H9 (cell line): ENCODE measurements around the gene GSN. TPM values are rescaled to one million over a fixed set of nuclear protein-coding genes. Genes with fewer than 3 reads are reported as not detected.

Source experiments
- DNase-seq: peaks from one replicate; pipeline ENCODE4 v3.0.0-alpha.2; 2017
- H2AFZ ChIP-seq: one replicate; pipeline ENCODE4 v1.6.1; 2013; ENCODE audit warnings: mild to moderate bottlenecking, low read length, control low read depth, moderate library complexity
- H2AK5ac ChIP-seq: 2 replicates; pipeline ENCODE4 v1.6.1; 2013; ENCODE audit warnings: low read length, control low read depth, mixed read lengths; ENCODE audit not compliant: insufficient read length
- H2BK120ac ChIP-seq: one replicate; pipeline ENCODE4 v1.6.1; 2013; ENCODE audit warnings: low read depth, mild to moderate bottlenecking, low read length, control low read depth, inconsistent platforms; ENCODE audit not compliant: poor library complexity, severe bottlenecking
- H2BK12ac ChIP-seq: 2 replicates; pipeline ENCODE4 v1.6.1; 2013; ENCODE audit warnings: low read length, control low read depth, mixed read lengths, low read depth; ENCODE audit not compliant: insufficient read length
- H2BK15ac ChIP-seq: 2 replicates; pipeline ENCODE4 v1.6.1; 2013; ENCODE audit warnings: low read depth, low read length, control low read depth
- H2BK20ac ChIP-seq: one replicate; pipeline ENCODE4 v1.6.1; 2013; ENCODE audit warnings: low read depth, mild to moderate bottlenecking, low read length, control low read depth, inconsistent platforms; ENCODE audit not compliant: poor library complexity, severe bottlenecking
- H2BK5ac ChIP-seq: 2 replicates; pipeline ENCODE4 v1.6.1; 2013; ENCODE audit warnings: low read length, control low read depth, mixed read lengths; ENCODE audit not compliant: insufficient read length
- H3K14ac ChIP-seq: 2 replicates; pipeline ENCODE4 v1.6.1; 2013; ENCODE audit warnings: low read length, control low read depth; ENCODE audit not compliant: insufficient read depth
- H3K18ac ChIP-seq: 2 replicates; pipeline ENCODE4 v1.6.1; 2013; ENCODE audit warnings: low read depth, mild to moderate bottlenecking, mixed read lengths, low read length, control low read depth; ENCODE audit not compliant: insufficient read length
- H3K23ac ChIP-seq: 2 replicates; pipeline ENCODE4 v1.6.1; 2013; ENCODE audit warnings: low read length, control low read depth, mixed read lengths, low read depth; ENCODE audit not compliant: insufficient read length
- H3K23me2 ChIP-seq: 2 replicates; pipeline ENCODE4 v1.6.1; 2013; ENCODE audit warnings: low read depth, mild to moderate bottlenecking, mixed read lengths, low read length, control low read depth; ENCODE audit not compliant: insufficient read length, poor library complexity, severe bottlenecking
- H3K27ac ChIP-seq: 2 replicates; pipeline ENCODE4 v1.5.1; 2013; ENCODE audit warnings: low read length, control low read depth, mixed read lengths, low read depth; ENCODE audit not compliant: insufficient read length
- H3K27me3 ChIP-seq: 2 replicates; pipeline ENCODE4 v1.6.1; 2013; ENCODE audit warnings: low read length, control low read depth, inconsistent platforms; ENCODE audit not compliant: insufficient read depth
- H3K4ac ChIP-seq: 2 replicates; pipeline ENCODE4 v1.6.1; 2013; ENCODE audit warnings: low read depth, mild to moderate bottlenecking, control low read depth, inconsistent platforms, low read length, moderate library complexity
- H3K4me1 ChIP-seq: 2 replicates; pipeline ENCODE4 v1.6.1; 2013; ENCODE audit warnings: low read length, control low read depth, inconsistent platforms; ENCODE audit not compliant: insufficient read depth
- H3K4me2 ChIP-seq: 2 replicates; pipeline ENCODE4 v1.6.1; 2013; ENCODE audit warnings: low read length, control low read depth, mixed read lengths; ENCODE audit not compliant: insufficient read length, insufficient read depth
- H3K56ac ChIP-seq: 2 replicates; pipeline ENCODE4 v1.6.1; 2013; ENCODE audit warnings: low read depth, mild to moderate bottlenecking, mixed read lengths, low read length, control low read depth; ENCODE audit not compliant: insufficient read length
- H3K79me1 ChIP-seq: 2 replicates; pipeline ENCODE4 v1.6.1; 2013; ENCODE audit warnings: low read depth, mild to moderate bottlenecking, moderate library complexity, low read length, control low read depth, inconsistent platforms; ENCODE audit not compliant: insufficient read depth, poor library complexity, severe bottlenecking
- H3K79me2 ChIP-seq: 2 replicates; pipeline ENCODE4 v1.6.1; 2013; ENCODE audit warnings: low read length, control low read depth, inconsistent platforms; ENCODE audit not compliant: insufficient read depth
- H3K9ac ChIP-seq: 2 replicates; pipeline ENCODE4 v1.6.1; 2013; ENCODE audit warnings: low read length, control low read depth, mixed read lengths; ENCODE audit not compliant: insufficient read length; ENCODE audit errors: extremely low read depth
- H3K9me3 ChIP-seq: one replicate; pipeline ENCODE4 v1.6.1; 2013; ENCODE audit warnings: low read depth, low read length, inconsistent platforms; ENCODE audit not compliant: control insufficient read depth
- H3T11ph ChIP-seq: one replicate; pipeline ENCODE4 v1.6.1; 2013; ENCODE audit warnings: mild to moderate bottlenecking, low read length, control low read depth, inconsistent platforms
- H4K20me1 ChIP-seq: one replicate; pipeline ENCODE4 v1.6.1; 2013; ENCODE audit not compliant: control insufficient read depth, insufficient read length, insufficient read depth
- H4K5ac ChIP-seq: 2 replicates; pipeline ENCODE4 v1.6.1; 2013; ENCODE audit warnings: low read depth, mild to moderate bottlenecking, mixed read lengths, low read length, control low read depth; ENCODE audit not compliant: insufficient read length
- H4K8ac ChIP-seq: replicated peaks from 2 replicates; pipeline ENCODE4 v1.6.1; 2013; ENCODE audit warnings: low read length, control low read depth, mixed read lengths, low read depth; ENCODE audit not compliant: insufficient read length
- H4K91ac ChIP-seq: 2 replicates; pipeline ENCODE4 v1.6.1; 2013; ENCODE audit warnings: low read depth, mild to moderate bottlenecking, moderate library complexity, mixed read lengths, low read length, control low read depth; ENCODE audit not compliant: insufficient read length
- H3K27ac Mint-ChIP-seq, 3 experiments: 2 replicates in 2 of 3; 3 replicates in 1 of 3; pipeline ENCODE4 v1.8.0; 2020 to 2021; ENCODE audit warnings: mixed read lengths in 3 of 3, mild to moderate bottlenecking in 1 of 3, moderate library complexity in 1 of 3
- H3K27me3 Mint-ChIP-seq: 2 replicates; pipeline ENCODE4 v1.8.0; 2021; ENCODE audit warnings: low read depth, mild to moderate bottlenecking, moderate library complexity, mixed read lengths
- H3K36me3 Mint-ChIP-seq, 3 experiments: 2 replicates in 2 of 3; 3 replicates in 1 of 3; pipeline ENCODE4 v1.8.0; 2020 to 2021; ENCODE audit warnings: low read depth in 3 of 3, mixed read lengths in 3 of 3; ENCODE audit not compliant: insufficient read depth in 1 of 3
- H3K4me1 Mint-ChIP-seq, 2 experiments: 2 replicates each; pipeline ENCODE4 v1.8.0; 2020; ENCODE audit warnings: mixed read lengths in 2 of 2
- H3K4me3 Mint-ChIP-seq, 2 experiments: 2 replicates in 1 of 2; 3 replicates in 1 of 2; pipeline ENCODE4 v1.8.0; 2020 to 2021; ENCODE audit warnings: mild to moderate bottlenecking in 2 of 2, mixed read lengths in 2 of 2, moderate library complexity in 1 of 2
- H3K9me3 Mint-ChIP-seq, 2 experiments: 2 replicates in 1 of 2; 3 replicates in 1 of 2; pipeline ENCODE4 v1.8.0; 2020; ENCODE audit warnings: mild to moderate bottlenecking in 2 of 2, mixed read lengths in 2 of 2, moderate library complexity in 1 of 2
- whole genome bisulfite sequencing: extraction: QIAGEN DNeasy Blood & Tissue Kit; methylation state at CpG from one replicate; pipeline ENCODE4 v1.1.7; 2013; ENCODE audit warnings: missing lambda C conversion rate, low lambda C conversion rate, mixed read lengths; ENCODE audit not compliant: insufficient read length; ENCODE audit errors: extremely low coverage; 5-methylcytosine and 5-hydroxymethylcytosine counted together
- total RNA-seq: library from RNA; stranded (reverse); gene quantifications from 2 replicates; pipeline ENCODE4 v1.2.1, GENCODE V29; 2021
- TF ChIP-seq, protein P1 (sequence below): fragments of 200-600 bp; sonication (generic); conservative IDR thresholded peaks from 3 replicates; pipeline ENCODE4 v1.8.0; 2021; ENCODE audit warnings: antibody characterized with exemption, mild to moderate bottlenecking

GSN gene
- total RNA-seq, 1 experiment from 2014 or later = 14.9 TPM

- H3K4me1 Mint-ChIP-seq = peaks cover 44 to 48% of the 10 kb centered on the region in 2 experiments
Measured at GRCh38 chr9:121283080-121283398, 15.1 kb downstream of the GSN start.

More at GRCh38 chr9:121283080-121283398, 15.1 kb downstream of the GSN start:
- H2BK20ac ChIP-seq = no peak overlapping the region
- no peak overlapping the region for H3T11ph ChIP-seq
- no peak overlapping the region for H2BK12ac ChIP-seq
- peaks cover 62% of the 10 kb centered on the region; the same call in 1 of the 2 replicates for H3K27me3 ChIP-seq
- no peak overlapping the region for H2AK5ac ChIP-seq
- no peak overlapping the region for H3K4me3 Mint-ChIP-seq
- H3K27ac Mint-ChIP-seq = no peak overlapping the region
- no peak overlapping the region for H2BK5ac ChIP-seq
- TF ChIP-seq, protein P1, sequence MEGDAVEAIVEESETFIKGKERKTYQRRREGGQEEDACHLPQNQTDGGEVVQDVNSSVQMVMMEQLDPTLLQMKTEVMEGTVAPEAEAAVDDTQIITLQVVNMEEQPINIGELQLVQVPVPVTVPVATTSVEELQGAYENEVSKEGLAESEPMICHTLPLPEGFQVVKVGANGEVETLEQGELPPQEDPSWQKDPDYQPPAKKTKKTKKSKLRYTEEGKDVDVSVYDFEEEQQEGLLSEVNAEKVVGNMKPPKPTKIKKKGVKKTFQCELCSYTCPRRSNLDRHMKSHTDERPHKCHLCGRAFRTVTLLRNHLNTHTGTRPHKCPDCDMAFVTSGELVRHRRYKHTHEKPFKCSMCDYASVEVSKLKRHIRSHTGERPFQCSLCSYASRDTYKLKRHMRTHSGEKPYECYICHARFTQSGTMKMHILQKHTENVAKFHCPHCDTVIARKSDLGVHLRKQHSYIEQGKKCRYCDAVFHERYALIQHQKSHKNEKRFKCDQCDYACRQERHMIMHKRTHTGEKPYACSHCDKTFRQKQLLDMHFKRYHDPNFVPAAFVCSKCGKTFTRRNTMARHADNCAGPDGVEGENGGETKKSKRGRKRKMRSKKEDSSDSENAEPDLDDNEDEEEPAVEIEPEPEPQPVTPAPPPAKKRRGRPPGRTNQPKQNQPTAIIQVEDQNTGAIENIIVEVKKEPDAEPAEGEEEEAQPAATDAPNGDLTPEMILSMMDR = no peak
- no peaks in the 10 kb centered on the region for H3K9me3 ChIP-seq
- H3K14ac ChIP-seq = no peak overlapping the region
- no peak overlapping the region for H4K91ac ChIP-seq
- peaks cover 6% of the 10 kb centered on the region for H3K23me2 ChIP-seq
- no peak overlapping the region for H4K5ac ChIP-seq
- no peak overlapping the region for H3K4ac ChIP-seq
- no peak for DNase-seq
- no peaks in the 10 kb centered on the region; a peak in 1 of 5 replicates for H3K9me3 Mint-ChIP-seq
- no peak overlapping the region for H3K23ac ChIP-seq
- H3K9ac ChIP-seq = no peak overlapping the region
- H3K56ac ChIP-seq = no peak overlapping the region
- no peaks in the 10 kb centered on the region for H3K79me2 ChIP-seq
- H3K79me1 ChIP-seq = no peaks in the 10 kb centered on the region
- WGBS = no CpG with 5 or more reads among the region's 2 CpGs
- peaks cover 10% of the 10 kb centered on the region; the same call in 1 of the 2 replicates for H3K4me1 ChIP-seq
- H3K27me3 Mint-ChIP-seq = peaks cover 98% of the 10 kb centered on the region
- no peak overlapping the region for H3K18ac ChIP-seq
- H2BK15ac ChIP-seq = no peak overlapping the region
- H4K20me1 ChIP-seq = no peaks in the 10 kb centered on the region
- no peak overlapping the region for H2AFZ ChIP-seq
- no peak overlapping the region for H3K27ac ChIP-seq
- H2BK120ac ChIP-seq = no peak overlapping the region
- peaks cover 0 to 3% (median 2%) of the 10 kb centered on the region in 3 experiments; a peak in 4 of 7 replicates for H3K36me3 Mint-ChIP-seq
- H3K4me2 ChIP-seq = no peak overlapping the region
- H4K8ac ChIP-seq = no peak overlapping the region
